Activated naive CD4-positive, alpha-beta T cell treated with anti-CD3 and anti-CD28 coated beads for 36 hours (primary cell): ENCODE data around the gene CHST14. TPM values are rescaled to one million over a fixed set of nuclear protein-coding genes. Genes with fewer than 3 reads are reported as not detected.

ENCODE experiments used
- CTCF ChIA-PET: fragments of 350-600 bp; sonication (Branson Sonifier 250); formaldehyde crosslinking; loops from one replicate; lab custom pipeline; 2021; ENCODE audit warnings: antibody characterized with exemption; lab: Charles Lee
- DNase-seq: peaks from one replicate; pipeline ENCODE4 v3.0.0-alpha.2; 2020
- H3K27ac Mint-ChIP-seq: one replicate; pipeline ENCODE4 v1.8.0; 2021; ENCODE audit warnings: mild to moderate bottlenecking, mixed read lengths
- H3K27me3 Mint-ChIP-seq: one replicate; pipeline ENCODE4 v1.8.0; 2021; ENCODE audit warnings: low read depth, mixed read lengths
- H3K36me3 Mint-ChIP-seq: one replicate; pipeline ENCODE4 v1.8.0; 2021; ENCODE audit warnings: low read depth, mixed read lengths
- H3K4me1 Mint-ChIP-seq: one replicate; pipeline ENCODE4 v1.8.0; 2021; ENCODE audit warnings: low read depth, mixed read lengths
- H3K4me3 Mint-ChIP-seq: one replicate; pipeline ENCODE4 v1.8.0; 2021; ENCODE audit warnings: mild to moderate bottlenecking, moderate library complexity, mixed read lengths
- H3K9me3 Mint-ChIP-seq: one replicate; pipeline ENCODE4 v1.8.0; 2021; ENCODE audit warnings: mixed read lengths
- intact Hi-C: fragments of 100-400 bp; cut with micrococcal nuclease; formaldehyde crosslinking; loops from one replicate; pipeline ENCODE4 v1.15.1; 2023
- total RNA-seq, 2 experiments: library from RNA; stranded (reverse); gene quantifications; one replicate each; pipeline ENCODE4 v1.2.3, GENCODE V29; 2021

CHST14 gene
- total RNA-seq, 2 experiments from 2014 or later, result 4.4 to 4.6 TPM

- Mint-ChIP-seq H3K4me3 (no peak overlapping the region), H3K27me3 (no peaks in the 10 kb centered on the region), H3K36me3 (no peaks in the 10 kb centered on the region), H3K9me3 (no peaks in the 10 kb centered on the region), H3K4me1 (no peaks in the 10 kb centered on the region), H3K27ac (no peak overlapping the region)
- no peak for DNase-seq
- CTCF ChIA-PET, result no interaction called here
- intact Hi-C loops, result no loop called here
Observed at GRCh38 chr15:40486066-40486770, 15.4 kb downstream of the CHST14 start.

- intact Hi-C loops, result no loop called here
- Mint-ChIP-seq H3K36me3 (no peaks in the 10 kb centered on the region), H3K27me3 (no peaks in the 10 kb centered on the region), H3K9me3 (no peaks in the 10 kb centered on the region), H3K27ac (no peak overlapping the region), H3K4me1 (peaks cover 4% of the 10 kb centered on the region), H3K4me3 (no peak overlapping the region)
- no peak for DNase-seq
- CTCF ChIA-PET, result no interaction called here
Observed at GRCh38 chr15:40487816-40488682, 17.3 kb downstream of the CHST14 start.

- peaks cover 17% of the 10 kb centered on the region for H3K4me1 Mint-ChIP-seq
- no peak overlapping the region for H3K27ac Mint-ChIP-seq
- intact Hi-C loops, result no loop called here
- H3K36me3 Mint-ChIP-seq, result no peaks in the 10 kb centered on the region
- no peaks in the 10 kb centered on the region for H3K9me3 Mint-ChIP-seq
- no peak for DNase-seq
- no peaks in the 10 kb centered on the region for H3K27me3 Mint-ChIP-seq
- H3K4me3 Mint-ChIP-seq, result no peak overlapping the region
- CTCF ChIA-PET, result no interaction called here
Observed at GRCh38 chr15:40489274-40490175, 18.7 kb downstream of the CHST14 start.

GRCh38 chr15:40493089-40493840, 22.5 kb downstream of the CHST14 start:
- CTCF ChIA-PET, result no interaction called here
- Mint-ChIP-seq H3K4me3 (peak overlapping the region; percentile 4), H3K36me3 (no peaks in the 10 kb centered on the region), H3K9me3 (no peaks in the 10 kb centered on the region), H3K4me1 (peaks cover 28% of the 10 kb centered on the region), H3K27me3 (peaks cover under 1% of the 10 kb centered on the region), H3K27ac (peak overlapping the region; percentile 14)
- intact Hi-C loops, result loop anchor here (1.0 to 2.0 kb wide), 4 partner anchors 22 to 446 kb away; partner anchors contain the start of gene BAHD1
- peak; percentile 83 for DNase-seq

- CTCF ChIA-PET, result no interaction called here
- Mint-ChIP-seq H3K4me1 (peaks cover 28% of the 10 kb centered on the region), H3K27ac (no peak overlapping the region), H3K27me3 (peaks cover 3% of the 10 kb centered on the region), H3K36me3 (no peaks in the 10 kb centered on the region), H3K4me3 (no peak overlapping the region), H3K9me3 (no peaks in the 10 kb centered on the region)
- intact Hi-C loops, result no loop called here
- DNase-seq, result no peak
Observed at GRCh38 chr15:40495516-40495915, 24.7 kb downstream of the CHST14 start.

- Mint-ChIP-seq H3K4me1 (peaks cover 24% of the 10 kb centered on the region), H3K4me3 (no peak overlapping the region), H3K27ac (no peak overlapping the region), H3K9me3 (no peaks in the 10 kb centered on the region), H3K27me3 (peaks cover 3% of the 10 kb centered on the region), H3K36me3 (no peaks in the 10 kb centered on the region)
- CTCF ChIA-PET, result interaction anchor here (0.9 to 1.3 kb wide), 2 partner anchors 48 to 56 kb away, joined by 3 read pairs; no protein-coding TSS in a partner anchor
- intact Hi-C loops, result no loop called here
- no peak for DNase-seq
Observed at GRCh38 chr15:40498418-40498817, 27.6 kb downstream of the CHST14 start.

- no peak overlapping the region for H3K27ac Mint-ChIP-seq
- DNase-seq, result no peak
- H3K9me3 Mint-ChIP-seq, result no peaks in the 10 kb centered on the region
- H3K27me3 Mint-ChIP-seq, result peaks cover 3% of the 10 kb centered on the region
- CTCF ChIA-PET, result interaction anchor here (1.0 kb wide), 1 partner anchor 34 kb away, joined by 3 read pairs; no protein-coding TSS in a partner anchor
- H3K4me3 Mint-ChIP-seq, result no peak overlapping the region
- no peaks in the 10 kb centered on the region for H3K36me3 Mint-ChIP-seq
- intact Hi-C loops, result no loop called here
- H3K4me1 Mint-ChIP-seq, result peaks cover 20% of the 10 kb centered on the region
Observed at GRCh38 chr15:40498891-40499290, 28.1 kb downstream of the CHST14 start.

- CTCF ChIA-PET, result interaction anchor here (0.5 to 1.0 kb wide), 2 partner anchors 33 to 178 kb away, joined by 3 to 5 read pairs; no protein-coding TSS in a partner anchor
- H3K4me1 Mint-ChIP-seq, result peaks cover 13% of the 10 kb centered on the region
- no peak overlapping the region for H3K27ac Mint-ChIP-seq
- no peaks in the 10 kb centered on the region for H3K36me3 Mint-ChIP-seq
- intact Hi-C loops, result no loop called here
- no peaks in the 10 kb centered on the region for H3K9me3 Mint-ChIP-seq
- H3K27me3 Mint-ChIP-seq, result peaks cover 3% of the 10 kb centered on the region
- no peak overlapping the region for H3K4me3 Mint-ChIP-seq
- DNase-seq, result no peak
Observed at GRCh38 chr15:40499931-40500330, 29.1 kb downstream of the CHST14 start.

GRCh38 chr15:40500568-40501330, 30.0 kb downstream of the CHST14 start:
- intact Hi-C loops, result no loop called here
- no peaks in the 10 kb centered on the region for H3K9me3 Mint-ChIP-seq
- H3K4me1 Mint-ChIP-seq, result peaks cover 9% of the 10 kb centered on the region
- H3K27me3 Mint-ChIP-seq, result peaks cover 6% of the 10 kb centered on the region
- no peak overlapping the region for H3K4me3 Mint-ChIP-seq
- CTCF ChIA-PET, result interaction anchor here (0.5 kb wide), 1 partner anchor 177 kb away, joined by 5 read pairs; no protein-coding TSS in a partner anchor
- H3K27ac Mint-ChIP-seq, result no peak overlapping the region
- no peaks in the 10 kb centered on the region for H3K36me3 Mint-ChIP-seq
- DNase-seq, result no peak

GRCh38 chr15:40501487-40501886, 30.7 kb downstream of the CHST14 start:
- no peak overlapping the region for H3K27ac Mint-ChIP-seq
- intact Hi-C loops, result no loop called here
- H3K4me1 Mint-ChIP-seq, result peaks cover 9% of the 10 kb centered on the region
- H3K27me3 Mint-ChIP-seq, result peaks cover 9% of the 10 kb centered on the region
- no peak overlapping the region for H3K4me3 Mint-ChIP-seq
- no peaks in the 10 kb centered on the region for H3K9me3 Mint-ChIP-seq
- no peaks in the 10 kb centered on the region for H3K36me3 Mint-ChIP-seq
- CTCF ChIA-PET, result no interaction called here
- no peak for DNase-seq
